Cardiac atrium fibroblast (primary cell): ENCODE results near the gene MESD. TPM values are rescaled to one million over a fixed set of nuclear protein-coding genes. Genes with fewer than 3 reads are reported as not detected.

Source experiments
- total RNA-seq: library from RNA; depleted of rRNA; stranded (reverse); fragments of >200 nt; gene quantifications from 2 replicates; pipeline ENCODE4 v1.2.3, GENCODE V29; 2015

MESD gene
- total RNA-seq = 17.2 and 19.9 TPM in 2 replicates

GRCh38 chr15:80989518-80990478 lies at the start of gene MESD:
MESD (minus strand) TSS chr15:80989819; CDS start chr15:80989791, 28 bp downstream.

GRCh38 chr15:81000624-81001151 lies 11.1 kb upstream of the MESD start, which contains the start of gene TLNRD1:
TLNRD1 (plus strand) TSS chr15:81000923; CDS start chr15:81002272, 1,349 bp downstream.

Other genes starting within 250 kb of the MESD start
- gene CEMIP, start 210.4 kb downstream of the MESD start, total RNA-seq = 420 and 537 TPM in 2 replicates
- gene TLNRD1, start 11.1 kb upstream of the MESD start, total RNA-seq = 9.6 and 12.5 TPM in 2 replicates
- gene CFAP161, start 144.5 kb upstream of the MESD start, total RNA-seq = not detected in 2 replicates
- gene IL16, start 207.1 kb upstream of the MESD start, total RNA-seq = 1.1 and 2.2 TPM in 2 replicates